MCF 10A (cell line): Measurements from ENCODE around the gene KICS2. TPM values are rescaled to one million over a fixed set of nuclear protein-coding genes. Genes with fewer than 3 reads are reported as not detected.

Source experiments
- BruUV-seq: library from RNA; stranded (reverse); fragments of 400-500 nt; replicated peaks from 2 replicates; lab custom pipeline; 2021; lab: Mats Ljungman, UMichigan
- CTCF ChIA-PET: fragments of 300-600 bp; sonication (Branson Sonifier 250); formaldehyde crosslinking; extraction: SDS; loops from one replicate; lab custom pipeline; 2021; ENCODE audit warnings: antibody characterized with exemption, inconsistent platforms; lab: Yijun Ruan, JAX
- POLR2A ChIA-PET: fragments of 300-600, 350-650 bp; sonication (Branson Sonifier 250); formaldehyde crosslinking; extraction: SDS; loops from one replicate; lab custom pipeline; 2020; ENCODE audit warnings: antibody characterized with exemption, inconsistent platforms; lab: Yijun Ruan, JAX
- DNase-seq: peaks from one replicate; pipeline ENCODE4 v3.0.0-alpha.2; 2018; ENCODE audit not compliant: unreplicated experiment
- H3K27ac Mint-ChIP-seq: one replicate; pipeline ENCODE4 v1.8.0; 2022; ENCODE audit warnings: mild to moderate bottlenecking, low read depth, mixed read lengths; ENCODE audit not compliant: unreplicated experiment
- H3K27me3 Mint-ChIP-seq: one replicate; pipeline ENCODE4 v1.8.0; 2022; ENCODE audit warnings: mixed read lengths; ENCODE audit not compliant: insufficient read depth, unreplicated experiment
- H3K36me3 Mint-ChIP-seq: one replicate; pipeline ENCODE4 v1.8.0; 2022; ENCODE audit warnings: mild to moderate bottlenecking, moderate library complexity, mixed read lengths; ENCODE audit not compliant: insufficient read depth, unreplicated experiment
- H3K4me1 Mint-ChIP-seq: one replicate; pipeline ENCODE4 v1.8.0; 2022; ENCODE audit warnings: mixed read lengths; ENCODE audit not compliant: insufficient read depth, unreplicated experiment
- H3K4me3 Mint-ChIP-seq: one replicate; pipeline ENCODE4 v1.8.0; 2022; ENCODE audit warnings: mild to moderate bottlenecking, moderate library complexity, mixed read lengths; ENCODE audit not compliant: unreplicated experiment
- H3K9me3 Mint-ChIP-seq: one replicate; pipeline ENCODE4 v1.8.0; 2022; ENCODE audit warnings: mixed read lengths; ENCODE audit not compliant: unreplicated experiment
- intact Hi-C: fragments of 100-400 bp; cut with micrococcal nuclease; formaldehyde crosslinking; loops from 2 replicates; pipeline ENCODE4 v1.14.1; 2022
- total RNA-seq: library from RNA; stranded (reverse); gene quantifications from 2 replicates; pipeline ENCODE4 v1.2.3, GENCODE V29; 2022
- TF ChIP-seq, protein P1 (sequence below): fragments of 200-600 bp; IDR thresholded peaks from one replicate; pipeline ENCODE4 v1.8.0; 2022; ENCODE audit warnings: antibody characterized with exemption, mild to moderate bottlenecking; ENCODE audit not compliant: unreplicated experiment

KICS2 gene
- total RNA-seq, 1 experiment from 2014 or later: 11.9 TPM

DNA sequence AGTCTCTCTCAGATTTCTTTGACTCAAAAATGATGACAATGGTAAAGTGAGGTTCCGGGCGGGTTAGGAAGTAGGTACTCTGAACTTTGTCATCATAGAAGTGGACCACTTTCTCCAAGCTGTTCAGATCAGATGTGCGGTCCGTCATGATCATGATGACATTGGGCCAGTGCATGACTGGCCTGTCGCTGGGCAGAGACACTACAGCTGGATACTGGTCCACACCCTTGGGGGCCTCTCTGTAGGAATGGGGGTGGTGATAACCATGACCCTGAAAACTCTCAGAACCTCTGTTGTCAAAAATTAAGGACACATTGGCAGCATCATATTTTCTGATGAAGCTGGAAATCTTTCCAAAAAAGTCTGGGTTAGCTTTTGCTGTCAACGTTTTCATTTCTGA lies 28.2 kb downstream of the KICS2 start:
- intact Hi-C loops: no loop called here
- DNase-seq: no peak
- no peak overlapping the region for H3K27ac Mint-ChIP-seq
- POLR2A ChIA-PET: interaction anchor here (0.7 kb wide), 1 partner anchor 27 kb away, joined by 3 read pairs; no protein-coding TSS in a partner anchor
- no peak overlapping the region for H3K4me3 Mint-ChIP-seq
- H3K27me3 Mint-ChIP-seq: no peaks in the 10 kb centered on the region
- CTCF ChIA-PET: interaction anchor here (1.2 to 1.7 kb wide), 2 partner anchors 12 to 25 kb away, joined by 3 to 5 read pairs; no protein-coding TSS in a partner anchor
- no peaks in the 10 kb centered on the region for H3K4me1 Mint-ChIP-seq
- TF ChIP-seq, protein P1, sequence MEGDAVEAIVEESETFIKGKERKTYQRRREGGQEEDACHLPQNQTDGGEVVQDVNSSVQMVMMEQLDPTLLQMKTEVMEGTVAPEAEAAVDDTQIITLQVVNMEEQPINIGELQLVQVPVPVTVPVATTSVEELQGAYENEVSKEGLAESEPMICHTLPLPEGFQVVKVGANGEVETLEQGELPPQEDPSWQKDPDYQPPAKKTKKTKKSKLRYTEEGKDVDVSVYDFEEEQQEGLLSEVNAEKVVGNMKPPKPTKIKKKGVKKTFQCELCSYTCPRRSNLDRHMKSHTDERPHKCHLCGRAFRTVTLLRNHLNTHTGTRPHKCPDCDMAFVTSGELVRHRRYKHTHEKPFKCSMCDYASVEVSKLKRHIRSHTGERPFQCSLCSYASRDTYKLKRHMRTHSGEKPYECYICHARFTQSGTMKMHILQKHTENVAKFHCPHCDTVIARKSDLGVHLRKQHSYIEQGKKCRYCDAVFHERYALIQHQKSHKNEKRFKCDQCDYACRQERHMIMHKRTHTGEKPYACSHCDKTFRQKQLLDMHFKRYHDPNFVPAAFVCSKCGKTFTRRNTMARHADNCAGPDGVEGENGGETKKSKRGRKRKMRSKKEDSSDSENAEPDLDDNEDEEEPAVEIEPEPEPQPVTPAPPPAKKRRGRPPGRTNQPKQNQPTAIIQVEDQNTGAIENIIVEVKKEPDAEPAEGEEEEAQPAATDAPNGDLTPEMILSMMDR: no peak
- H3K9me3 Mint-ChIP-seq: no peaks in the 10 kb centered on the region
- H3K36me3 Mint-ChIP-seq: peaks cover 34% of the 10 kb centered on the region
- BruUV-seq: no TSS peak

GRCh38 chr12:64192644-64193444 lies 29.3 kb downstream of the KICS2 start:
- TF ChIP-seq, protein P1: no peak
- CTCF ChIA-PET: interaction anchor here (0.5 to 1.0 kb wide), 2 partner anchors 11 to 633 kb away, joined by 3 to 4 read pairs; no protein-coding TSS in a partner anchor

GRCh38 chr12:64190140-64190539 lies 32.0 kb downstream of the KICS2 start:
- Mint-ChIP-seq H3K4me3 (no peak overlapping the region), H3K27me3 (no peaks in the 10 kb centered on the region), H3K9me3 (no peaks in the 10 kb centered on the region), H3K27ac (no peak overlapping the region), H3K4me1 (peaks cover 20% of the 10 kb centered on the region), H3K36me3 (peaks cover 31% of the 10 kb centered on the region)
- TF ChIP-seq, protein P1: no peak
- no TSS peak for BruUV-seq
- POLR2A ChIA-PET: interaction anchor here (0.7 to 1.0 kb wide), 3 partner anchors 9 to 273 kb away, joined by 3 to 5 read pairs (median 3); no protein-coding TSS in a partner anchor
- intact Hi-C loops: no loop called here
- CTCF ChIA-PET: interaction anchor here (0.7 kb wide), 1 partner anchor 9 kb away, joined by 3 read pairs; no protein-coding TSS in a partner anchor
- DNase-seq: no peak

More at GRCh38 chr12:64192644-64193444, 29.3 kb downstream of the KICS2 start:
- H3K4me3 Mint-ChIP-seq: no peak overlapping the region
- no peaks in the 10 kb centered on the region for H3K9me3 Mint-ChIP-seq
- no TSS peak for BruUV-seq
- no peaks in the 10 kb centered on the region for H3K27me3 Mint-ChIP-seq
- H3K36me3 Mint-ChIP-seq: peaks cover 34% of the 10 kb centered on the region
- H3K4me1 Mint-ChIP-seq: peaks cover 8% of the 10 kb centered on the region
- POLR2A ChIA-PET: interaction anchor here (0.6 kb wide), 1 partner anchor 357 kb away, joined by 3 read pairs; no protein-coding TSS in a partner anchor
- DNase-seq: no peak
- intact Hi-C loops: no loop called here
- no peak overlapping the region for H3K27ac Mint-ChIP-seq

DNA sequence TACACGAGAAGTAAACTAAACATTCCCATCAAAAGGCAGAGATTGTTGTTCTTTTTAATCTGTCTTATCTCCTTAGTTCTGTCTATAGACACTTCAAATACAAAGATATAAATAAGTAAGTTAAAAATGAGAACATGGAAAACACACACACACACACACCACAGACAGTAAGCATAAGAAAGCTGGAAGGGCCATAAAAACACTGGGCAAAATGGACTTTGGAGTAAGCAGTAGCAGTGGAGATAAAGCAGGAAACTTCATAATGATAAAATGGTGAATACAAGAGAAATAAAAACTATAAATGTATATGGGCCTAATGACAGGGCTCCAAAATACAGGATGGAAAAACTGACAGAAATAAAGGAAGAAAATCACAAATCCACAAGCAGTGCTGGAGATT lies 32.6 kb downstream of the KICS2 start:
- H3K27ac Mint-ChIP-seq: no peak overlapping the region
- H3K36me3 Mint-ChIP-seq: peaks cover 26% of the 10 kb centered on the region
- intact Hi-C loops: no loop called here
- peaks cover 20% of the 10 kb centered on the region for H3K4me1 Mint-ChIP-seq
- TF ChIP-seq, protein P1: no peak
- no TSS peak for BruUV-seq
- ChIA-PET CTCF (no interaction called here), POLR2A (interaction anchor here (0.9 to 1.3 kb wide), 3 partner anchors 9 to 272 kb away, joined by 3 to 5 read pairs (median 3); no protein-coding TSS in a partner anchor)
- H3K9me3 Mint-ChIP-seq: no peaks in the 10 kb centered on the region
- H3K27me3 Mint-ChIP-seq: no peaks in the 10 kb centered on the region
- DNase-seq: no peak
- no peak overlapping the region for H3K4me3 Mint-ChIP-seq
